NCI-H146 treated with DMSO at 0.1 percent for 48 hours (cell line): ENCODE data around the gene PINLYP.

Source experiments
- DNase-seq: peaks from one replicate; lab custom pipeline; 2025; ENCODE audit not compliant: unreplicated experiment; lab: John Stamatoyannopoulos, UW

The PINLYP gene

DNA sequence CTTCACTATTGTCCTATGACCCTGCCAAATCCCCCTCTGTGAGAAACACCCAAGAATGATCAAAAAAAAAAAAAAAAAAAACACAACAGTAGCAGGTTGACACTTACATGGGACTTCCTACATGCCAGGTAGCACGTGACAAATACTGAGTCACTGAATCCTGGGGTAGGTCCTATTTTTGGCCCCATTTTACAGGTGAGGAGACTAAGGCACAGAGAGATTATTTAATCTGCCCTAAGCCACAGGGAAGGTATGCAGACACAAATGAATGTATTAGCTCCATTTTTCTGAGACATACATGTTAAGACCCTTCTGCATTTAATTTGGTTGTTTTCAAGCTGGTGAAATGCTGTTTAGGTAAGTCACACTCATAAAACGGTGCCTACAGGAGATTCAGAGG lies 26.9 kb upstream of the PINLYP start:
- no peak for DNase-seq

DNA sequence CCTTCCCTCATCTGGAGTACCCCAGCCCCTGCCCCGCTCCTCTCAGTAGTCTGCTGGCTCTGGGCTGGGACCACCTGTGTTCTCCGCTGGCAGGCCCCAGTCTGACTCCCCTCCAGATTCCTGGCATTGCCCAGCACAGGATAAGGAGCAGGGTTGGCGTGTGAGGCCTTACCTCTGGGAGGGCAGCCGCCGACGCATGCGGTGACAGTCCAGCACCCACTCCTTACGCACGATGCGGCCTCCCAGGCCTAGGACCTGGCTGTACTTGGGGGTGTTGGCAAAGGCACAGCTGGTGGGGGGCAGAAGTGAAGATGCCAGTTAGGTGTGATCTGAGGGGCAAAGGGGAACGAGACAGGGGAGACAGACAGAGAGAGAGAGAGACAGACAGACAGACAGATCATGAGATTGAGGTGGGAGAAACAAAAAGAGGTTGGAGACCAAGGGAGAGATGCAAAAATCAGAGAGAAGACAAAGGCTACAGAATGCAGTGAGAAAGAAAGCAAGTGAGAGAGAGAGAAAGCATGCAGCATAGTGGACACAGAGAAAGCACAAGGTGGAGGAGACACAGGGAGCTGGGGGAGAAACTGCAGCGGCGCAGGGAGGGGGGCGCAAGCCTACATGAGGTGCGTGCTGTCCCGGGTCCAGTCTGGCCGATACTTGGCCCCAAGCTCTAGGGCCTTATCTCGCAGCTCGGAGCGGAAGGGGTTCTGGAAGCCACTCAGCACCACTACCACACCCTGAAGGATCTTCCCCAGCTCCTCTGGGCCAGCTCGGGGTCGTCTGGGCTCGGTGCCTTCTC lies 24.0 kb upstream of the PINLYP start:
- no peak for DNase-seq

GRCh38 chr19:43552198-43552450 lies 23.5 kb upstream of the PINLYP start:
- no peak for DNase-seq

DNA sequence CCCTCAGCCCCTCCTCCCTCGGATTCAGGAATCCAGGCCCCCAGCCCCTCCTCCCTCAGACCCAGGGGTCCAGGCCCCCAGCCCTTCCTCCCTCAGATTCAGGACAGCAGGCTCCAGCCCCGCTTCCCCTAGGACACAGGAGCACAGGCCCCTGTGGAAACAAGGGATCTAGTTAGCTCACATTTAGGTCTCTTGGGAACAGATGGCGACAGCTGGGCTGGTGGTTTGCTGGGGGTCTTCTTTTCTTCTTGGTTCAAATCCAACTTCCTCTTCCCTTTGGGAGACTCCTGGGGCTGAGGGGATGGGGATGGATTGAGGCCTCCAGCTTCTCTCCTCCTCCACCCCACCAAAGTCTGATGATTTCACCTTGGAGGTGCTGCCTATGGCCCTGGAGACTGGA lies 23.0 kb upstream of the PINLYP start:
- DNase-seq = no peak

DNA sequence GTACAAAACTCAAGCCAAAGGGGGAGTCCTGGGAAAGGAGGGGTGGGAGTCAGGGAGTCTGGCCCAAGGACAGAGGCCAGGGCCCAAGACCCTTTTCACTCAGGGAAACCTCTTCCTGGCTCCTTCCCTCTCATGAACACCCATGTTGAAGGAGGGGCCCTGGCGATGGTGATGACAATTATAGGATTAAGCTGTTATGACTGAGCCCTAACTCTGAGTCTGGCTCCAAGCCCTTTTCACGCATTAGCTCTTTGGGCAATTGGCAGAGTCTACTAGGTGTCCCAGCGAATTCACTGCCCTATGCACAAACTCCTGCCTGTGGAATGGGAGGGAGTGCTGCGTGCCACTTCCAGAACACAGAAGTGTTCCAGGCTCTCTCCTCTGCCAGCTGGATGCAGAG lies 21.9 kb upstream of the PINLYP start:
- DNase-seq = no peak

GRCh38 chr19:43554317-43554895 lies 21.2 kb upstream of the PINLYP start:
- DNase-seq = no peak

DNA sequence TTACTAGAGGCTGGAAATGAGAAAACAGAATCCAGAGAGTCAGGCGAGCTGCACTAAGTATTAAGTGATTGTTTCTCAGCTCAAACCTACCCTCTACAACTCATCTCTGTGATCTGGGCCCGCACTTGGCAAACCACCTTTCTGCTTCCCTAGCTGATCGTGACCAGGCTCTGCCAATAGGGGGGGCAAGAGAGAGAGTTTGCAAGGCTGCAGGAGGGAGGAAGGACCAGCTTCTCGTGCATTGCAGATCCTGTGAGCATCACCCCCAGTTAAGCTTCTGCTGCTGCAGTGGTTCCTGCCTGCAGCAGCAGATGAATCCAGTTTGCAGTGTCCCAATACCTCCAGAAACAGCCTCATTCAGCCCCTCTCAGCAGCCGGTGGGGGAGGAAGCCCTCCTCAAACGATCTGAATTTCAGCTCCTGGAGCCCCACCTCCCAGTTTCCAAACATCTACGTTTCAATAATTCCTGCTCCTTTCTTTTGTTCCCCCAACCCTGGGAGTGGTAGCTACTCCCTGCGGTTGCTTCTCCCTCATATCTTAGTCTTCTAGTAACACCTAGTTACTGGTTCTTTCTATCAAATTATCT lies 20.3 kb upstream of the PINLYP start:
- peak; percentile 50 for DNase-seq

DNA sequence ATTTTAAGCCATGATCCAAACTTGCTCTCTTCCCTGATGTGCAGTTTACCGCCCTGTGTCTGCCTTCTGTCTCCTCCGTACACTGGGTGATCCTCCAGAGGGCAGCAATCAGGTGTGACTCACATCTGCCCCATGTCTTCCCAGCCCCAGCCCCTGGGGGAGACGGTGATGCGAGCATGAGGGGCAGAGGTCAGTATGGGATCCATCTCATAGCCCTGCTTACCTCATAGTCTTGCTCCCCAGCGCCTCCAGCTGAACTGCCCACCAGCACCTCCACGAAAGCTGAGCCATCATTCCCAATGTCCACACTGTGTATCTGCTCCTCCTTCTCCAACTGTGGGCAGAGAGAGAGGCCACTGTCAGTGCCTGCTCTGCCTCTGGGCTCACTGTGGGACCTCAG lies 14.9 kb upstream of the PINLYP start:
- no peak for DNase-seq

DNA sequence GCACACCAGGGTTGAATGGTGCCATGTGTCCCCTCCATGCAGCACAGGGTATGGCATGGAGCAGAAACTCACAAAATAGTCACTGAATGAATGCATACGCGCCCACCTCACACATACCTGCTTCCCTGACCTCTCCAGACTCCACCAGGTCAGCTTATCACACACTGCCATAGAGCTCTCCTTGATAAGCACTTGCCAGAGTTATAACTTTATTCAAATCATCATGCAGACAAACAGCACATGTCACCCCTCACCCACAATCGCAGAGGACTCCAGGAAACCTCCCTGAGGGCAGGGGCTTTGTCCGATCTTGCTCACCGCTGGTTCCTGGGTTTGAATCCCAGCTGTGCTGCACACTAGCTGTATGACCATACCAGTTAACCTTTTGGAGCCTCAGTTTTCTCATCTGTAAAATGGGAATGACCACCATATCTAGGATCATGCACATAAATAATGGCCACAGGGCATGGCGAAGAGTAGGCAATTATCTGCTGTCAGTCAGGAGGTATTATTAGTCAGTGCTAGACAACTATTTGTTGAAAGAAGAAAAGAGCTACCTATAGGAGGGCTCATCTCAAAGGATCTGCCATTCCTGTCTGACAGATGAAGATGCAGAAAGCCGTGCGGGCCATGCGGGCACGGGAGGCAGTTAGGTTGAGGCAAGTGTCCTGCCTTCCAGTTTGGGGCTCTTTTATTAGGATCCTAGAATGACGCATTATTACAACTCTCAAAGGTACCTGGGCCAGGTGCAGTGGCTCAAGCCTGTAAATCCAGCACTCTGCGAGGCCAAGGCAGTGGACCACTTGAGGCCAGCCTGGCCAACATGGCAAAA lies 14.2 kb upstream of the PINLYP start:
- no peak for DNase-seq

- DNase-seq = no peak
These were observed 13.3 kb upstream of the PINLYP start for GRCh38 chr19:43562226-43562697.

DNA sequence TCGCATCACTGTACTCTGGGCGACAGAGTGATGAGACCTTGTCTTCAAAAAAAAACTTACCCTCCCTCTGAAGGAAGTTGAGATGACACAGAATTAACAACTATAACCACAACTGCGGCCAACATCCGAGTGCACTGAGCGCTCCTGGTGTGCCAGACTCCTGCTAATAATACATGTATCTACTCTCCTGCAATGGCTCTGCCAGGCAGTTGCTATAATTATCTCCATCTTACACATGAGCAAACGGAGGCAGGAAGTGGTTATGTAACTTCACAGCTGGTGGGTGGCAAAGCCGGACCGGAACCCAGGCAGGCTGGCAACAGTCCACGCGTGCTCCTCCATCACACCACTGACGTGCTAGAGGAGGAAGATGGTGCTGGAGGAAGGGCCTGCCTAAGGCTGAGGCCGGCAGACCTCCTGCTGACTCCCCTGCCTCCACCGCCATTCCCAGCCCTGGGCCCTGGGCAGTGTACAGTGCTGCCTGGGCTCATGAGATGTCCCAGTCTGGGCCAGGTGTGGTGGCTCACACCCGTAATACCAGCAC lies 12.8 kb upstream of the PINLYP start:
- peak; percentile 37 for DNase-seq

- no peak for DNase-seq
These were observed 11.7 kb upstream of the PINLYP start for GRCh38 chr19:43563816-43564457.

- DNase-seq = no peak
These were observed 10.8 kb upstream of the PINLYP start for GRCh38 chr19:43564800-43565199.

GRCh38 chr19:43569657-43570056 lies 5.9 kb upstream of the PINLYP start:
- DNase-seq = no peak

DNA sequence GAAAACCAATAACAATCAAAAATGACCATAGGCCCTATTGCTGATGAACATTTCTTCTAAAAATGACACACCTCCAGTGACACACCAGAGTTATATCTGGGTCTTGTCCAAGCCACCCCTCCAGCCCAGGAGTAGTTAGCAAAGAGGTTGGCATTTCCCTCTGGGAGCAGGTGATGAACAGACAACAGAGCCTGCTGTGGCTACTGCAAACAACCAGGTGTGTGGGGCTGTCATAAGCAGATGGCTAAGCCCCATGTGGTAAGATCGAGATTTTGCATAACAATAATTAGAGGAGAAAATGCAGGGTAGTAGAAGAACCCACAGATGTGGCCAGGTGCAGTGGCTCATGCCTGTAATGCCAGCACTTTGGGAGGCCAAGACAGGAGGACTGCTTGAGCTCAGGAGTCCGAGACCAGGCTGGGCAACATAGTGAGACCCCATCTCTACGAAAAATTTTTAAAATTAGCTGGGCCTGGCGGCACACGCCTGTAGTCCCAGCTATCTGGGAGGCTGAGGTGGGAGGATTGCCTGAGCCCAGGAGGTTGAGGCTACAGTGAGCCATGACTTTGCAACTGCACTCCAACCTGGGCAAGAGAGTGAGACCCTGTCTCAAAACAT lies 5.3 kb upstream of the PINLYP start:
- DNase-seq = peak; percentile 92

DNA sequence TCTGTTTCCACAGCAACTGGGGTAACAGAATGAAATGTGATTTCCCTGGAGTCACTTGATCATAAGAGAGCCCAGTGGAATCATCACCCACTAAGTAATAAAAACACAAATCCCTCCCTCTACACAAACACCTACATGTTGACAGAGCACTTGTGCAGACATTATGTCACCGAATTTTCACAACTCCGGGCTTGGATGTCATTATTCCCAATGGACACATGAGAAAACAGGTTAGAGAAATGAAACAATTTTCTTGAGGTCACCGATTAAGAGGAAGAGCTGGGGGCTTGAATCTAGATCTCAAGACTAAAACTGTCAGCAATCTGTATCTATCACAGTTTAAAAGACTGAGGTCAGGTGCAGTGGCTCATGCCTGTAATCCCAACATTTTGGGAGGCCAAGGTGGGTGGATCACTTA lies 3.4 kb upstream of the PINLYP start:
- DNase-seq = peak; percentile 7

GRCh38 chr19:43574424-43575155 lies 1.0 kb upstream of the PINLYP start:
- DNase-seq = no peak

- peak; percentile 74 for DNase-seq
These were observed 616 bp downstream of the PINLYP start for GRCh38 chr19:43575955-43576878.

DNA sequence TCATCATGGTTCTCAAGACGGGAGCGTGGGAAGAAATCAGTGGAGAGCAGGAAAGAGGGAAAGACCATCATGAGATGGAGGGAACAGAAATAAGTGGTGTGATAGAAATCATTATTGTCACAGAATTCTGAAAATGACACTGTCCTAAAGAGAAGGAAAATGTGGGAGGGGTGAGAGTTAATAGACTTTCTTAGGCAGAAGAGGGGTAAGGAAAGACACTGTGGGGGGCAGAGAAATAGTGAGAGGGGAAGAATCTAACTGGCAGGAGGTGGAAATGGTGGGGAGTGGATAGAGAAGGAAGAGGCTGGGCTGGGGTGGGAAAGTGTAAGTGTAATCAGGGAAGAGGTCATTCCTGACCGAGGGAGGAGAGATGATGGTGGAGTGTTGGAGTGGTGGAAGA lies 3.2 kb downstream of the PINLYP start:
- DNase-seq = no peak
